Measurements from ENCODE around the gene CCDC9.
A peak's percentile ranks its signal among the peaks of the same experiment; 100 is the strongest.
"Not testable (repeated sequence)": the region's sequence is repeated elsewhere in the genome, so short reads cannot be mapped to it uniquely, and the experiment has no call there.

The CCDC9 gene

DNA sequence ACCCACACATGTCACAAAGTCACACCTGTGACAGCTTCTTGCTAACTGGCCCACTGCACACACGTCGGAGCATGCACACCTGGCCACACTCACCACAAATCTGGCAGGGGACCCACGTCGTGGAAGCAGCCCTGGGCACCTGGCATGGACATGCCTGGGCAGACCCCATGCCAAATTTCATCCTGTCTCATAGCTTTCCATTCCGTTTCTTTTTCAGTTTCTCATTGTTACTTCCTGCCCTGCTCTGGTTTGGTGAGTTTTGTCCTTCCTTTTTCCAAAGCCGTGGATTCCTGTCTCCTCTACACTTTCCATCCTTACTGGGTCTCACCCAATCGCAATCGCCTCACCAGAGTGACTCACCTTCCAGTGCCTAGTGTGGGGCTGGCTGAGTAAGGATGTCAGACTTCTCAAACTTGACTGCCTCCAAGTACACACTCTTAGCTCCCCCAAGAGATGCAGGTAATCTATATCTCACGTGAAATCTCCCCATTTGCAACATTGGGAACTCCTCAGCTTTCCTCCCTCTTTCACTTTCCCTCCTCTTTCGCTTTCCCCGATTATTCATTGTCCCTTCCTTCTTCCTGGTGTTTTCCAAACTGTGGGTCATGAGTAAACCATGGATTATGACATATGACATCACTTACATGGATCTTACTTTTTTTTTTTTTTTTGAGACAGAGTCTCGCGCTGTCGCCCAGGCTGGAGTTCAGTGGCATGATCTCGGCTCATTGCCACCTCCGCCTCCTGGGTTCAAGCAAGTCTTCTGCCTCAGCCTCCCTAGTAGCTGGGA lies 23.7 kb upstream of the CCDC9 start:
- DNase-seq: no peak

DNA sequence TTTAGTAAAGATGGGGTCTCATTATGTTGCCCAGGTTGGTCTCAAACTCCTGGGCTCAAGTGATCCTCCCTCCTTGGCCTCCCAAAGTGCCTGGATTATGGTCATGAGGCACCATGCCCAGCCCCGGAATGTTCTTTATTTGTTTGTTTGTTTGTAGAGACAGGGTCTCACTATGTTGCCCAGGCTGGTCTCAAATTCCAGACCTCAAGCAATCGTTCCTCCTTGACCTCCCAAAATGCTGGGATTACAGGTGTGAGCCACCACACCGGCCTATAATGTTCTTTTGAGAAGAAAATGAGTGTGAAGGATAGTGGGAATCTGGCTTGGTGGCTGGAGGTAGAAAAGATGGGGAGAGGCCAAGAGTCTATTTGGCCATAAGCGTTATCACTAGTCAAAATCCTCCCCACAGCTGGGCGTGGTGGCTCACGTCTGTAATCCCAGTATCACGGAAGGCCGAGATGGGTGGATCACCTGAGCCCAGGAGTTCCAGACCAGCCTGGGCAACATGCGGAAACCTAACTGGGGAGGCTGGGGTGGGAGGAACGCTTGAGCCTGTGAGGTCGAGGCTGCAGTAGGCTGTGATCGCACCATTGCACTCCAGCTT lies 20.2 kb upstream of the CCDC9 start:
- no peak for DNase-seq

DNA sequence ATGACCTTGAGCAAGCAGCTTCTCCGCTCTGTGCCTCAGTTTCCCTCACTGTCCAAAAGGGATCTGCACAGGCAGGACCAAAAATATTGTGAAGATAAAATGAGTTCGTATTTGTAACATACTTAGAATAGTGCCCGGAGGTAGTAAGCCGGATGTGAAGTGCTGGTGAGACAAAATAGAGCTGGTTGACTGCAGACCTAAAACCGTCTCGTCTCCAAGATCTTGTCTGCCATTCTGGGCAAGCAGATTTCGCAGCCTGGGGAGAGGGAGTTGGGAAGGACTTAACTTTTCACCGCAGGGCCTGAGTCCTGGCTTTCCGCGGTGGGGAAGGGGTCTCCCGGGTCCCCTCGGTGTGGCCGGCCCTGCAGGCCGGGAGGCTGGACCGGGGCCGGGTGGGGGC lies 17.2 kb upstream of the CCDC9 start:
- peak in 1 of 2 donors; percentile 37 for DNase-seq

DNA sequence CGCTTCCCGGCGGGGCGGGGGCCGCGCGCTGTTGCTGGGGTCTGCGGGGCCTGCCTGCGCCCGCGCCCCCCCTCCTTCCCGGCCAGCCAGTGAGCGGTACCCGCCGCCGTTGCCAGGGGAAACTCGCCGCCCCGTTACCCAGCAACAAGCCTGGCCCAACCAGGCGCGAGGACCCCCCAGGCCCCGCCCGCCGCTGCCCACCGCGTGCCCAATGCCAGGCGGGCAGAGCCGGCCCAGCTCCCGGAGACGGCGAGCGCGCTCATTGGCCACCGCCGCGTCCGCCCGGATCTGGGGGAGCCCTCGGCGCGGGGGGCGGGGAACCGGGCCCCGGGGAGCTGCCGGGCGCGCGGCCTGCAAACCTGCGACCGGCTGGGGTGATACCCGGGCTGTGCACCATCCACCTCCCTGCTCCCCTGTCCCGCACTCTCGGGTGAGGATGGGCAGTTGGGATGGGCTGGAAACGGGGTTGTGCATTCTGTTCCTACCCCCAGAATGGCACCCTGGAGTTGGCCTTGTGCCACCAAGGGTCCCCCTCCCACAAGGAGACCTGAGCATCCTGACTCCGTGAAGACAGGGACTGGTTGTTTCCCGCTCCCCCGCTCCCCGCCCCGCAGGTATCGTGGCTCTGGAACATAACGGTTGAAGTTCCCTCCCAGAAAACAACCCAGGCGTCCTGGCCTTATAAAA lies 16.6 kb upstream of the CCDC9 start:
- peak; percentile 82 to 88 for DNase-seq

DNA sequence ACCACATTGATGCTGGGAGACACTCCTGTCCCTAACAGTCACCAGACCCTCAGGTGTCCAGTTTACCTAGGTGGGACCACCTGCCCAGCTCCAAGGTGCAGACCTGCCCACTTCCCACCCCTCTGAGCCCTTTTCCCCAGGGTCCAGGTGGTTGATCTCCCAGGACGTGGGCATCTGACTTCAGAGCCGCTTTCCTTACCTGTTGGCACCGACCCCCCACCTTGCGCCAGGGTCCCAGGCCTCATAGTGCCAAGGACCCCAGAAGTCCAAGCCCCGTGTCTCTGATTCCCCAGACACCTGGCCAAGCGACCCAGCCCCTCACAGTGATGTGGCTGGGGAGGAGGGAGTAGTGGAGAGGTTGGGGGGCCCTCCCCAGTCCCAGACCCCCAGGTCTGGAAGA lies 15.8 kb upstream of the CCDC9 start:
- DNase-seq: no peak

DNA sequence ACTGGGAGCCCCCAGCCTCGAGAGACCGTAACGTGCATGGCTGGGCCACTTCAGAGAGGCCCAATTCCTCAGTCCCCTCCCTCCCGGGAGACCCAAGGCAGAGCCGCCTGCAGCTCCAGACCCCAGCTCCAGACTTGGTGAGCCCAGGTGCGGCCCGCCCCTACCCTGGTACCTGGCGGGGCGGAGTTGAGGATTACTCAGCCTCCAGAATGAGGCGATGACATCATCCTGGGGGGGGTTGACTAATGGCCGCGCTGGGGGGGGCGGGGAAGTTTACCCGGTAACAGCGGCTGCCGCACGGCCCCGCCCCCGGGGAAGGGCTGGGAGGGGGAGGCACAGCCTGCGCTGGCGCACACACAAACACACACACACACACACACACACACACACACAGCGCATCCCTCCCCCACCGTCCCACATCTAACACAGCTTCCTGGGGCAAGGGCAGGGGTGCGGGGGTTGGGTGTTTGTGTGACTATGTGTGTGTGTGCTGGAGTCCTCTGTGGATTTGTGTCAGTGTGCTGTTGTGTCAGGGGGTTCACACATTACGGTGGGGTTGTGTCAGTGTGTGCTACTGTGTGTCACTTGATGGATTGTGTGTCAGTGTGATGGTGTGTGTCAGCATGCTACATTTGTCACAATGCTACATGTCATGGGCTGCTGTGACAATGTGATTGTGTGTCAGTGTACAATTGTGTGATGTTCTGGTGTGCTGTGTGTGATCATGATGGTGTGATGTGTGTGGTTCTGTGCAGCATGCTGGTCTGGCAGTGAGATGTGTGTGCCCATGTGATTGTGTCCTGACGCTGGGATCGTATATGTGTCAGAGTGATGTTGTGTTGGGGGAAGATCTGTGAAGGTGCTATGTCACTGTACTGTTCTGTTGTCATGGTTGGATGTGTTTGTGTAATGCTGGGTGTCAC lies 15.1 kb upstream of the CCDC9 start:
- peak; percentile 92 to 93 for DNase-seq

DNA sequence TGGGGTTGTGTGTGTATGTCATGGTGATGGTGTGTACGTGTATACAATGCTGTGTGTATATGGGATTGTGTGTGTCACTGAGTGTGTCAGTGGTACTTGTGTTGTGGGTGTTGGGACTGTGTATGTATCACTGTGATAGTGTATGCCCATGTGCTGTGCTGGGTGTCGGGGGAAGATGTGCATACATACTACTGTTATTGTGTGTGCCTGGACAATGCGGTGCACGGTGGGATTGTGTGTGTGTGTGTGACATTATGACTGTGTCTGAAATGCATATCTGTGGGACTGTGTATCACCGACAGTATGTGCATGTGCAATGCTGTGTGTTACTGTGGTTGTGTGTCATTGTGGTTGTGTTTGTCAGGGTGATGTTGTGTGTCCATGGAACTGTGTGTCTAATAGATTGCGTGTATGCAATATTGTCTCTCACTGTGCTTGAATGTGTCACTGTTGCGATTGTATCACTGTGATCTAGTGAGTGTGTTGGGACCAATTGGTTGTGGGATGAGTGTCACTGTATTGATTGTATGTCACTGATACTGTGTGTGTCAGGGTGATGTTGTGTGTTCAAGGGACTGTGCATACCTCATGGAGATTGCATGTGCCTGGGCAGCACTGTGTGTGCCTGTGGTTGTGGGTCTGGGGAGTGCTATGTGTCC lies 14.3 kb upstream of the CCDC9 start:
- DNase-seq: no peak

DNA sequence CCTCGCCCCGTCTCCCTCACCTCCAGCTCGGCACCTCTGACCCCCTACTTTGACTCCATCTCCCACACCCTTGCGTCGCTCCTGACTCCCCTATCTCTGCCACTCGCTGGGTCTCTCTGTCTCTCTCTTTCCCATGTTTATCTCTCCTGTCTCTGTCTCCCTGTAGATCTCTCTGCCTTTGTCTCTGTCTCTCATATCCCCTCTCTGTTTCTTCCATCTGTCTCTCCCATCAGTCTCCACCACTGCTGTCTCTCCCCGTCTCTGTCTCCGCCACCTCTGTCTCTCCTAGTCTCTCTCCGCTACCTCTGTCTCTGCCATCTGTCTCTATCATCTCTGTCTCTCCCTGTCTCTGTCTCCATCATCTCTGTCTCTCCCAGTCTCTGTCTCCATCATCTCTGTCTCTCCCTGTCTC lies 13.0 kb upstream of the CCDC9 start:
- DNase-seq: no peak

DNA sequence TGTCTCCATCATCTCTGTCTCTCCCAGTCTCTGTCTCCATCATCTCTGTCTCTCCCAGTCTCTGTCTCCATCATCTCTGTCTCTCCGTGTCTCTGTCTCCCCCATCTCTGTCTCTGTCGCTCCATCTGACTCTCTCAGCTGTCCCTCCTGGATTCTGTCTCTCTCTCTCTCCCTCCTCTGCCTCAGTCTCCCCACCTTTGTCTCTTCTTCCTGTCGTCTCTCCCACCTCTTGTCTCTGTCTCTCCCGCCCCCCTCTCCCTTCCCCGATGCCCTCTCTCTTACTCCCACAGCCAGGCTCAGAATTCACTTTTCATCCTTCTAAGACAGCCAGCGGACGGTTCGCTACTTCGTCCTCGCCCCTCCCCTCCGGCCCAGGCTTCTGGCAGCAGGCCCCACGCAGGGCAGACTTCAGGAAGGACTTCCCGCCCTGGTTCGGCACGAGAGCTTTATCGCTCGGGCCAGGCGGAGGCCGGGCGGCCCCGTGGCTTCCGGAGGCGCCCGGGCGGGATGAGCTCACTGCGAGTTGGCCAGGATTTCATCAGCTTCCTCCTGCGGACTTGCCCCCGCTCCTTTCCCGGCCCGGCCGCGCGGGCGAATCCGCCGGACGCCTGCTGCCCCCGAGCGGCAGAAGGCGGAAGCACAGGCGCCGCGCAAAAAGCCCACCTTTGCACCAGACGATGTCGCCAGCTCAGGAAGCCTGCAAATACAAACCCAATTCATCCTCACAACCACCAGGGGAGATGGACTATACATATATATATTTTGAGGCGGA lies 12.4 kb upstream of the CCDC9 start:
- peak; percentile 93 for DNase-seq

DNA sequence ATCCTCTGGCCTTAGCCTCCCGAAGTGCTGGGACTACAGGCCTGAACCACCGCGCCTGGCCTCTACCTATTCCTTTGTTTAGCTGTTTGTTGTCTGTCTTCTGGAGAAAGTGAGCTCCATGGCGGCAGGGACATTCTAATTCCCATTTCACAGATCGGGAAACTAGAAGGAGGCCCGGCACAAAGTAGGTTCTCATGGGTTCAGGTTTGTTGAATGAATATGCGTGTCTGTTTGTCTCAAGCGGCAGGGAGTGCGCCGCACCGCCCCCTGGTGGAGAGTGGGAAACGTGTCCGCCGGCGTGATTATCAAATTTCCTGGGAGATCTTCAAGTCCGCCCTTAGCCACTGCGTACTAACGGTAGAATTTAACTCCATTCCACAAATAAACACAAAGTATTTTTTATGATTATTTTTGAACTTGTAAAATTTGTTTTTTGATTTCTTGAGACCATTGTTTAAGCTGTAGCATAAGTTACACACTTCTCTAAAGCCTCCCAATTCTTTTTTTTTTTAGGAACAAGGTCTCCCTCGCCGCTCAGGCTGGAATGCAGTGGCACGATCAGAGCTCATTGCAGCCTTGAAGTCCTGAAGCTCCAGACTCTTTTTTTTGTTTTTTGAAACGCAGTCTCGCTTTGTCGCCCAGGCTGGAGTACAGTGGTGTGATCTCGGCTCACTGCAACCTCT lies 8.9 kb upstream of the CCDC9 start:
- DNase-seq: peak; percentile 72 to 84

DNA sequence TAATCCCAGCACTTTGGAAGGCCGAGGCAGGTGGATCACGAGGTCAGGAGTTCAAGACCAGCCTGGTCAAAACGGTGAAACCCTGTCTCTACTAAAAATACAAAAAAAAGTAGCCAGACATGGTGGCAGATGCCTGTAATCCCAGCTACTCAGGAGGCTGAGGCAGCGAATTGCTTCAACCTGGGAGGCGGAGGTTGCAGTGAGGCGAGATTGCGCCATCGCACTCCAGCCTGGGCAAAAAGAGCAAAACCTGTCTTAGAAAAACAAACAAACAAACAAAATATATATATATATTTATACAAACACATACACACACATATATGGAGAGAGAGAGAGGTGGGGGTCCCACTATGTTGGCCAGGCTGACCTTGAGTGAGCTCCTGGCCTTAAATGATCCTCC lies 3.3 kb upstream of the CCDC9 start:
- not testable (repeated sequence) for DNase-seq

DNA sequence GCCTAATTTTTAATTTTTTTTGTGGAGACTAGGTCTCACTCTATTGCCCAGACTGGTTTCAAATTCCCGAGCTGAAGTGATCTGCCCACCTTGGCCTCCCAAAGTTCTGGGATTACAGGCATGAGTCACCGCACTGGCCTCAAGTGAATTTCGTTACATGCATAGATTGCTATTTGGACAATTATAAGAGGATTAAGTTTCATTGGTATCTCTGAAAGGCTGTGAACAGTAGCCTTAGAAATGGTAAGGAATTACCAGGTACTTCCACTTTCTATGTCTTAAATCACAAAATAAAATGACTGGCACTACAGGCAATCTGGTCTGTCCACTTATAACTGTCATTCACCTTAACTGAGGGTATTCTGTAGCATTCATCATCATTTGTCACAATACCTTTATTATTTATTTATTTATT lies 2.9 kb upstream of the CCDC9 start:
- DNase-seq: no peak

DNA sequence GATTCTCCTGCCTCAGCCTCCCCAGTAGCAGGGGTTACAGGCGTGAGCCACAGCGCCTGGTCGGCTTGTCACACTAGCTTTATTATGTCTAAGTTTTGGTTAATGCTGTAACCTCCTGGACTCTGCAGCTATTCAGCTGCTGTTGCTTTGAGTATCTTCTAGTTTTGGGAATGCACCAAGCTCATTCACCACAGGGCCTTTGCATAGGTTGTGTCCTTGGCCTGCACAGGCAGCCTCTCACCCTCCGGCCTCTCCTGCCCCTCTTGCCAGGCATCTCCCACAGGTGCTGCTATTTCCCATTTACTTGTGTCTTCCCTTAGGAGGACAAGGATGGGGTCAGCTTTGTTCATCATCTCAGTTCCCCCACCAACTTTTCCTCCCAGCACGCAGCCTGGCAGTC lies 2.4 kb upstream of the CCDC9 start:
- no peak for DNase-seq

DNA sequence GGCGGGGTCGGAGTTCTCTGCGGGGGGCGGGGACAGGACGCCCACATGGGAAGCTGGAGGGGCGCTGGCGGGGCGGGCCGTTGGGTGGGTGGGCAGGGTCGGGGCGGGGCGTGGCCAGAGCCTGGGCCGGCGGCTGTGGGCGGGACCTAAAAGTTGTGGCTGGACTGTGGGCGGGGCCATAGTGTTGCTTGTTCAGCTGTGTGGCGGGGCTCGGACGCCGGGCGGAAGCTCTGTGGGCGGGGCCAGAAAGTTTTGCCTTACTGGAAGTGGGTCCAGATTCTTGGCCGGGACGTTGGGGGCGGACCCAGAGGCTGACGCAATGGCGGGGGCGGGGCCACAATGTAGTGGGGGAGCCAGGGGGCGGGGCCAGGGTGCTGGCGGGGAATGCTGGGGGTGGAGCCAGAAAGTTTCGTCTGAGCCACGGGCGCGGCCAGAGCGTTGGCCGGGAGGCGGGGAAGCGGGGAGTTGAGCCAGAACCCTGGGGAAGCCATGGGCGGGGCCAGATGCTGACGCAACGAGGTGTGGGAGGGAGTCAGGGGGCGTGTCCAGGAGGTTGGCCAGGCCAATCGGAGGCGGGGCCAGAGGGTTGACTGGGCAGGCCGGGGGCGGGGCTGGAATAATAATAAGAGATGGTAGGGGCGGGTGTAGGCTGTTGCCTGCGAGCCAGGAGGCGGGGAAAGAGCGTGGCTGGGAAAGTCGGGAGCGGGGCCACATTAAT lies 527 bp downstream of the CCDC9 start:
- DNase-seq: peak; percentile 99

DNA sequence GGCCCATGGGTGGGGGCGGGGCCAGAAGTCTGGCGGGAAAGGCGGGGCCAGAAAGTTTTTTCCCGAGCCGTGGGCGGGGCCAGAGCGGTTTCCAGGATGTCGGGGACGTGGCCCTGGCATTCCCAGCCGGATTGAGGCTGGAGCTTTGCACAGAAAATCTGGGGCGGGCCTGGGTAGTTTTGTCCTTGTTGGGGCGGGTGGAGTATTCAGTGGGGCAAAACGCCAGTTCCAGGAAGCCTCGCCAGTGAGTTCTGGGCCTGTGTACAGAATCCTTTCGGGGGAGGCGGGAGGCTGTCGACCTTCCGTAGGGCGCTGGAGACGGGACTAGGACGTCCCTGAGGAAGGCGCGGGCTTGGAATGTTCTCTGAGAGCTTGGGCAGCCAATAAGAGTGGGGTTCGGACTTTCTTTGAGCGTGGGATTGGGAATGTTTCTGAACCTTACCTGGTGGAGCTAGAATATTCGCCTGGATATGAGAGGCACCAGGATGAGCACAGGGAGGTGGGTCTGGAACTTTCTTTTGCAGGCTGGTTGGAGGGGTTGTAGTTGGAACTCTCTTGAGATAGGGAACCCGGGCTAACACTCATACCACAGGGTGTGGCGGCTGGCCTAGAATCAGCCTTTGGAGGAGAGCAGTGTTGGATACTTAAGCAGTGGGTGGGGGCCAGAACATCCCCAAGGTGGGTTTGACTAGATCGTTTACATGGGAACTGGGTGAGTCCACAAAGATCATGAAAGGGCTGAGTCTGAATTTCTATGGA lies 1.3 kb downstream of the CCDC9 start:
- DNase-seq: no peak

DNA sequence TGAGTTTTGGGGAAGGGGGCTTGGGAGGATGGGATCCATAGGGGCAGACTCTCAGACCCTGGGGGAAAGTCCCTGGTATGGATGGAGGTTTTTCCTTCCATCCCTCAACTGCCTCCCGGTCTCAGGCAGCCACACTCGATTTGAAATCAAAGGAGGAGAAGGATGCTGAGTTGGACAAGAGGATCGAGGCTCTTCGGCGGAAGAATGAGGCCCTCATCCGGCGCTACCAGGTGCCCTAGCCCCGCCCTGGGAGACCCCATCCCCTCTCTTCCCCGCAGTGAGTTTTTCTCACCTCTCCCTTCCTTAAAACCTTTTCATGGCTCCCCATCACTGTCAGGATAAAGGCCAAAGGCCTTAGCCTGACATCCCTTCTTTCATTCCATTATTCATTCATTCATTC lies 2.1 kb downstream of the CCDC9 start:
- no peak for DNase-seq

DNA sequence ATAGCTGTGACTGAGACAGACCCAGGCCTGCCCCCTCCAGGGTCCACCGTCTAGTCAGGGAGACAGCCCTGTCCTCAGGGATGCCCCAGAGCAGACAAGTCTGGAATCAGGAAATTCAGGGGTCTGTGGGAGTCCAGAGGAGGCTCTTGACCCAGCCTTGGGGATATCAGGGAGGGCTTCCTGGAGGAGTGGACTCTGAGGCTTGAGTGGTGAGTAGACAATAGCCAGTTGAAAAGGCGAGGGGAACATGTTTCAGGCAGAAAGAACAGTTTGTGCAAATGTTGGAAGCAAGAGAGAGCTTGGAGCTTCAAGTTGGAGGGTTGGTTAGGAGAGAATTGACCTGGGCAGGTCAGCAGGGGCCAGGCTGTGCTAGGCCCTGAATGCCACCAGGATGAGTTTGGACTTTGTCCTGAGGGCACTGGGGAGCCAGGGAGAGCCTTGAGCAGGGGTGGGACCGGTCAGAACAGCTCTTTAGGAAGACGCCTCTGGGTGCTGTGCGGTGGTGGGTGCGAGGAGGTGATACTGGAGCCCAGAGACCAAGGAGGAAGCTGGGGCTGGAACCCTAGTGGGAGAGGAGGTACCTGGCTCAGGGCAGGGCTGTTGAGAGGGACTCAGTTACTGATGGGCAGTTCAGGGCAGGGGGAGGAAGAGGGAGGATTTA lies 2.7 kb downstream of the CCDC9 start:
- no peak for DNase-seq

DNA sequence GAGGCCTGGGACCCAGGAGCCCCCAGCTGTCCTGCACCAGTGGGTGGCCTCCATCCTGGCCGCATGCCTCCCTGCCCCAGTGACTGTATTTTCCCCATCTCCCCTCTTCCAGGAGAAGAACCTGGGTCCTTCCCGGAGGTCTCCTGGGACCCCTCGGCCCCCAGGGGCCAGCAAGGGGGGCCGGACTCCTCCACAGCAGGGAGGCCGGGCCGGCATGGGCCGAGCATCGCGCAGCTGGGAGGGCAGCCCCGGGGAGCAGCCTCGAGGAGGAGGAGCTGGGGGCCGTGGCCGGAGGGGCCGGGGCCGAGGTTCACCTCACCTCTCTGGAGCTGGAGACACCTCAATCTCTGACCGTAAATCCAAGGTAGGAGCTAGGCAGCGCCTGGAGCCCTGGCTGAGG lies 4.2 kb downstream of the CCDC9 start:
- no peak for DNase-seq

Measured in CD4-positive, alpha-beta T cell treated with Interleukin-1 beta for 1 hour (primary cell).